ENCODE data around the gene RCAN1.

RCAN1 gene

DNA sequence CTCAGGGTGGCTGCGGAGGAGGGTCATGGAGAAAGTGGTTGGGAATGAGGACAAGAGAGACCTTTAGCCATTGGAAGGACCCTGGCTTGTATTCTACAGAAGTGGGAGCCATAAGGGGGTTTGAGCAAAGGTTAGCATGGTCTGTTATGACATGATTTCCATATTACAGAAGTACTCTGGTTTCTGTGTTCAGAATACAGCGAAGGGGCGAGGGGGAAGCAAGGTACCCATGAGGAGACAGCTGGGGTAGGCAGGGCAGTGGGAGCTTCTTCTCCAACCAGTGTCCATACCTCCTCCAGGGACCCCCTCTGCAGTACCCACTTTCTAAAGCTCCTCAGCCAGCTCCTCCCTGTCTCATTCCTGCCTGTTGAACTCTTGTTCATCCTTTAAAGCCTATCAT is 81.0 kb downstream of the RCAN1 start:
- no peak for TF ChIP-seq ZBTB7A (IDR thresholded peaks at IDR 0.05; ENCODE audit: low read depth)
- TF ChIP-seq FOXM1 (IDR thresholded peaks at IDR 0.05; ENCODE audit: borderline replicate concordance, low read depth) = no peak
- TF ChIP-seq, protein P1, sequence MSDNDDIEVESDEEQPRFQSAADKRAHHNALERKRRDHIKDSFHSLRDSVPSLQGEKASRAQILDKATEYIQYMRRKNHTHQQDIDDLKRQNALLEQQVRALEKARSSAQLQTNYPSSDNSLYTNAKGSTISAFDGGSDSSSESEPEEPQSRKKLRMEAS (IDR thresholded peaks at IDR 0.05) = no peak

DNA sequence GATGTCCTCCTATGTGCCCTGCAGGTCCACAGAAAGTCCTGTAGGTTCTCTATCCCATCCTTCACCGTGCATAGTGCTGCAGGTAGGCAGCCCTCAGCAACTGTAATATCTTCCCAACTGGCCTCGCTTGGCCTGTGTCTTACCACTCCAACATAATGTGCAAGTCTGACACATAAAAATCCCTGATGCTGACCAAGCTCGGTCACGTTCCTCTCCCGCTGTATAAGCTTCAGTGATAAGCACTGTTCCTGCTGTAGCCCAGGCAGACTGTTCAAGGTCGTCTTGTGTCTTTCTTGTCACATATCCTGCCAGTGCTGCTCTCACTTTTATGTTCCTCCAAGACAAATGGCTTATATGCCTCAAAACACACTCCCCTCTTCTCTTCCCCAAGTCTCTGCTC is 83.5 kb downstream of the RCAN1 start:
- TF ChIP-seq, protein P1 (IDR thresholded peaks at IDR 0.05) = no peak
- TF ChIP-seq RAD21 (IDR thresholded peaks at IDR 0.05; ENCODE audit: low read depth) (no peak), ZBTB7A (IDR thresholded peaks at IDR 0.05; ENCODE audit: low read depth) (no peak)

DNA sequence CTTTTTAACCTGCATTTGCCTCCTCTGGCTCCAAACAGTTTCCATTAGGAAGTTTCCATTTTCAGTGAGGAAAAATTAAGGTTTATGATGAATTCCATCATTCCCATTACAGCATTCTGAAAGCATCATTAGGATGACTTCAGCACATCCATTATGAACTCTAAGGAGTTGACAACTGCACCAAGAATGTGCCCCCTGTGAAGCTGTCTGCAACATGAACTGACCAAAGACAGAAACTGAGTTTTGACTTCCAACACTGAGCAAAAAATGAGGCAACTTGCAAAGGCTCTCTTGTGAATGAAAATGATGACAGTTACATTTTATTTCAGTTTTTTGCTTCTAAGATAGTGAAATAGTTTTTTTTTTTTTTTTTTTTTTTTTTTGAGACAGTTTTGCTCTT is 84.7 kb downstream of the RCAN1 start:
- TF ChIP-seq EGR1 (IDR thresholded peaks at IDR 0.05) (no peak), FOXM1 (IDR thresholded peaks at IDR 0.05; ENCODE audit: borderline replicate concordance, low read depth) (no peak), RAD21 (IDR thresholded peaks at IDR 0.05; ENCODE audit: low read depth) (no peak), ZBTB7A (IDR thresholded peaks at IDR 0.05; ENCODE audit: low read depth) (no peak), CREB1 (IDR thresholded peaks at IDR 0.05; ENCODE audit: low read depth) (no peak)
- TF ChIP-seq, protein P1 (IDR thresholded peaks at IDR 0.05) = no peak

DNA sequence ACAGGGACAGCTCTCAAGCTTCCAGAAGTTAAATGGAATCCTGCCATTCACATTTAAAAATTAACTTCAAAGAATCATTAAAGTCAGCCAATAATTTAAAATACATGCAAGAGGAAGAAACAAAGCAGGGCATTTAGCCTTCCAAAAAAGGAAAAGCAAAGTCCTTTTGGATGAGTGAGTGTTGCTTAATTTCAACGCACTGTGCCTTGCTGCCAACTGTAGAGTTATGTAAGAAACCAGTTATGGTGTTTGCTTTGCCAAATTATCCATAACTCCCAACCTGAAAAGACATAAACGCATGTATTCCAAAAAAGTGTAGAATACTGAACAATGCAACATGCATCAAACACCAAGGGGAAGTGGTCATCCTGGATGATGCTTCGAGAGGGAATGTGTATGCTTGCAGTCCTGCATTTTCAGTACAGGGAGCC is 86.8 kb downstream of the RCAN1 start:
- TF ChIP-seq EGR1 (IDR thresholded peaks at IDR 0.05) (no peak), YY1 (IDR thresholded peaks at IDR 0.05; ENCODE audit: low read depth) (no peak), NFIC (IDR thresholded peaks at IDR 0.05) (no peak), CREB1 (IDR thresholded peaks at IDR 0.05; ENCODE audit: low read depth) (no peak), TEAD4 (IDR thresholded peaks at IDR 0.05) (no peak)

DNA sequence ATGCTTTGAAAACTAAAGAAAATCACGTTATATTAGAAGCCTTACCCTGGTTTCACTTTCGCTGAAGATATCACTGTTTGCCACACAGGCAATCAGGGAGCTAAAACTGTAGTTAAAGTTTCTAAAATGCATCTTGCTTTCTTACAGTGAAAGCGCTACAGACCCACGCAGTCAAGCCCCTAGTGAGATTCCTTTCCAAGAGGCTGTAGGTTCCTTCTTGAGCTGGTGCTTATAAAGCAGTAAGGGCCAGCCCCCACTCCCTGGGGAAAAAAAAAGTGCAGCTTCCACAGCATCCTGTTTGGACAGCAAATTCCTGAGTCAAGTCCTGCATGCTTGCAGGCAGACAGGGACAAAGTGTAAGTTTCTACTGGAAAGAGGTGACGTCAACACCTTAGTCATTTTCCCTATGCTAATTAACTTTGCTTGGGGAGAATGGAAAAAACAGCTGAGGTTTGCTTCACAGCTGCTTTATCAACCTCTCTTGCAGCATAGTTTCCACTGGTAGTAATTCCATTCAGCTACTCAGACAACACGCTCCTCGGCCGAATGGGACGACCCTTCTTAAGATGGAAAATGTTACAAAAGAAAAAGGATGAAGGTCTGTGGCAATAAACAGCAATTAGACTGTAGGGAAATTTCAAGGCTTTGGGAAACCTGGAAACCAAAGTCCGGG is 88.2 kb downstream of the RCAN1 start:
- no peak for TF ChIP-seq TAF1 (IDR thresholded peaks at IDR 0.05; ENCODE audit: low read depth)
- TF ChIP-seq RAD21 (IDR thresholded peaks at IDR 0.05; ENCODE audit: low read depth) = no peak
- peak; percentile 77 for TF ChIP-seq TCF12 (IDR thresholded peaks at IDR 0.05; ENCODE audit: low read depth)
- peak; percentile 56 for TF ChIP-seq CREB1 (IDR thresholded peaks at IDR 0.05; ENCODE audit: low read depth)
- TF ChIP-seq FOXM1 (IDR thresholded peaks at IDR 0.05; ENCODE audit: borderline replicate concordance, low read depth) = 0 out of 2 replicates have a peak, but pooled peaks have one; percentile 22
- TF ChIP-seq, protein P1 (IDR thresholded peaks at IDR 0.05) = peak; percentile 41; the same call in 1 of the 2 replicates
- TF ChIP-seq TEAD4 (IDR thresholded peaks at IDR 0.05) = peak; percentile 81; the same call in 1 of the 2 replicates
- TF ChIP-seq ZBTB7A (IDR thresholded peaks at IDR 0.05; ENCODE audit: low read depth) = no peak
- peak; percentile 62; the same call in 1 of the 2 replicates for TF ChIP-seq EP300 (IDR thresholded peaks at IDR 0.05; ENCODE audit: borderline replicate concordance)
- 0 out of 2 replicates have a peak, but pooled peaks have one; percentile 29 for TF ChIP-seq CEBPB (IDR thresholded peaks at IDR 0.05)
- TF ChIP-seq NFIC (IDR thresholded peaks at IDR 0.05) = peak; percentile 41; the same call in 1 of the 2 replicates
- no peak for TF ChIP-seq EGR1 (IDR thresholded peaks at IDR 0.05)
- TF ChIP-seq YY1 (IDR thresholded peaks at IDR 0.05; ENCODE audit: low read depth) = no peak

DNA sequence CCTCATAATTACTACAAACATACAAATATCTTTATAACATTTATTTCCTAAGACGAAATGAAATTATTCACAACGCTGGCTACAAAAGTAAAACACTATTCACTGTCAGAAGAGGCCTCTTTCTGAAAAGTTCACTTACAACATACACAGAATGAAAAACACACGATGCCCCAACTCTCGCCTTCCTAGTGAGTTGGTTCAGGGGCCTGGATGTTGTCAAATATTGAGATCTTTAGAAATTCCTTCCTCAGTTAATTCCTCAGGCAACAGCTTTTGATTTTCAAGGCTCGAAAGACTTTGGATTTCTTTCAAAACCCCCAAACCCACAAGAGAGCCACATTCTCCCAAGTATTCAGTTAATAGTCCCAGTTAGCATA is 88.7 kb downstream of the RCAN1 start:
- TF ChIP-seq RAD21 (IDR thresholded peaks at IDR 0.05; ENCODE audit: low read depth) (no peak), CEBPB (IDR thresholded peaks at IDR 0.05) (no peak), EP300 (IDR thresholded peaks at IDR 0.05; ENCODE audit: borderline replicate concordance) (no peak), ZBTB7A (IDR thresholded peaks at IDR 0.05; ENCODE audit: low read depth) (no peak), YY1 (IDR thresholded peaks at IDR 0.05; ENCODE audit: low read depth) (no peak)
- TF ChIP-seq, protein P1 (IDR thresholded peaks at IDR 0.05) = no peak

DNA sequence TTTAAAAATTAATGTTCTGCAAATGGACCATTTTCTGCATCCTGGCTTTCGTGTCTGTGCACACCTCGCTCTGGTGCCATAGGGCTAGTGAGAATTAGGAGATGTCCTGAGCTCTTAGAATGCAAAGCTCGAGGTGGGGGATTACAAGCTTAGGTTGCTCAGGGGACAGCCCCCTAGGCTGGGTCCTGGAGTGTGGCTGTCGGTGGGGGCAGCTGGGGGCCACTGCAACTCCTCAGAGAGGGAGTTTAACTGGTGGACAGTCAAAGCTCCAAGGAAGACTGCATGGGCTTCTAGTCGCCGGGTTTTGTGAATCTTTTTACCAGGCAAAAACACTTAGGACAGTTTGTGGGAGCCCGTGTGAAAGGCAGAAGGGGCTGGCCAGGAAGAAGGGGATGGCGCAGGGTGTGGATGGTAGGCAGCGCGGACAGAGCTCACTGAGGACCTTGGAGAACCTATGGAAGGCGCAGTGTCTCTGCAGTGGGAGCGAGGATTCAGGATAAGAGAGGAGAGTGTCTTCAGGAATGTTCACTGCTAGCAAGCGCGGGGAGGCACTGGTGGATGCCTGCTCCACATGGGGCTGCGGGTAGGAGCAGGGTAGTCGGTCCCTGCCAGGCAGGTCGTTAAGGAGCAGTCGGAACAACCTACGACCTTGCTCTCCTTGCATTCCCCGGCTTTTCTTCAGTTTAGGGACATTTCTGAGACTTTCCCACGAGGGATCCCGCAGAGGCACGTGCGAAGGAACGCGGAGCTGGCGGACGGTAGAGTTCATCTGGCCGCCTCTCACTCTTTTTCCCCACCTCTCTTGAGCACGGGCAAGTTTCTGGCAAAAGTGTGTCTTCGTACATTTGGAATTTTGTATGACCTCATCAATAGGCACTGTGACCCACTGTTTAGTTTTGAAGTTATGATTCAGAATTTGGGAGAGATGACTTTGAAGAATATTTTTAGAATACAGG is 90.0 kb downstream of the RCAN1 start:
- TF ChIP-seq EGR1 (IDR thresholded peaks at IDR 0.05) = no peak
- TF ChIP-seq, protein P1 (IDR thresholded peaks at IDR 0.05) = no peak
- TF ChIP-seq, protein P2, sequence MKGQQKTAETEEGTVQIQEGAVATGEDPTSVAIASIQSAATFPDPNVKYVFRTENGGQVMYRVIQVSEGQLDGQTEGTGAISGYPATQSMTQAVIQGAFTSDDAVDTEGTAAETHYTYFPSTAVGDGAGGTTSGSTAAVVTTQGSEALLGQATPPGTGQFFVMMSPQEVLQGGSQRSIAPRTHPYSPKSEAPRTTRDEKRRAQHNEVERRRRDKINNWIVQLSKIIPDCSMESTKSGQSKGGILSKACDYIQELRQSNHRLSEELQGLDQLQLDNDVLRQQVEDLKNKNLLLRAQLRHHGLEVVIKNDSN (IDR thresholded peaks at IDR 0.05) = no peak
- no peak for TF ChIP-seq EP300 (IDR thresholded peaks at IDR 0.05; ENCODE audit: borderline replicate concordance)
- TF ChIP-seq TAF1 (IDR thresholded peaks at IDR 0.05; ENCODE audit: low read depth) = no peak
- TF ChIP-seq YY1 (IDR thresholded peaks at IDR 0.05; ENCODE audit: low read depth) = no peak
- TF ChIP-seq TEAD4 (IDR thresholded peaks at IDR 0.05) = no peak
- TF ChIP-seq, protein P3, sequence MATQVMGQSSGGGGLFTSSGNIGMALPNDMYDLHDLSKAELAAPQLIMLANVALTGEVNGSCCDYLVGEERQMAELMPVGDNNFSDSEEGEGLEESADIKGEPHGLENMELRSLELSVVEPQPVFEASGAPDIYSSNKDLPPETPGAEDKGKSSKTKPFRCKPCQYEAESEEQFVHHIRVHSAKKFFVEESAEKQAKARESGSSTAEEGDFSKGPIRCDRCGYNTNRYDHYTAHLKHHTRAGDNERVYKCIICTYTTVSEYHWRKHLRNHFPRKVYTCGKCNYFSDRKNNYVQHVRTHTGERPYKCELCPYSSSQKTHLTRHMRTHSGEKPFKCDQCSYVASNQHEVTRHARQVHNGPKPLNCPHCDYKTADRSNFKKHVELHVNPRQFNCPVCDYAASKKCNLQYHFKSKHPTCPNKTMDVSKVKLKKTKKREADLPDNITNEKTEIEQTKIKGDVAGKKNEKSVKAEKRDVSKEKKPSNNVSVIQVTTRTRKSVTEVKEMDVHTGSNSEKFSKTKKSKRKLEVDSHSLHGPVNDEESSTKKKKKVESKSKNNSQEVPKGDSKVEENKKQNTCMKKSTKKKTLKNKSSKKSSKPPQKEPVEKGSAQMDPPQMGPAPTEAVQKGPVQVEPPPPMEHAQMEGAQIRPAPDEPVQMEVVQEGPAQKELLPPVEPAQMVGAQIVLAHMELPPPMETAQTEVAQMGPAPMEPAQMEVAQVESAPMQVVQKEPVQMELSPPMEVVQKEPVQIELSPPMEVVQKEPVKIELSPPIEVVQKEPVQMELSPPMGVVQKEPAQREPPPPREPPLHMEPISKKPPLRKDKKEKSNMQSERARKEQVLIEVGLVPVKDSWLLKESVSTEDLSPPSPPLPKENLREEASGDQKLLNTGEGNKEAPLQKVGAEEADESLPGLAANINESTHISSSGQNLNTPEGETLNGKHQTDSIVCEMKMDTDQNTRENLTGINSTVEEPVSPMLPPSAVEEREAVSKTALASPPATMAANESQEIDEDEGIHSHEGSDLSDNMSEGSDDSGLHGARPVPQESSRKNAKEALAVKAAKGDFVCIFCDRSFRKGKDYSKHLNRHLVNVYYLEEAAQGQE (IDR thresholded peaks at IDR 0.05; ENCODE audit: low read depth) = no peak
- no peak for TF ChIP-seq CEBPB (IDR thresholded peaks at IDR 0.05)
- TF ChIP-seq ZBTB7A (IDR thresholded peaks at IDR 0.05; ENCODE audit: low read depth) = no peak
- no peak for TF ChIP-seq NFIC (IDR thresholded peaks at IDR 0.05)
- TF ChIP-seq RAD21 (IDR thresholded peaks at IDR 0.05; ENCODE audit: low read depth) = no peak
- no peak for TF ChIP-seq TCF12 (IDR thresholded peaks at IDR 0.05; ENCODE audit: low read depth)

Measured in Ishikawa (cell line).